Measurements from ENCODE around the gene TCF7L1. TPM values are rescaled to one million over a fixed set of nuclear protein-coding genes. Genes with fewer than 3 reads are reported as not detected.

The TCF7L1 gene
- total and polyA plus RNA-seq, 9 of the 15 experiments (the other 6 are each of a cell fraction or from before 2014, with no cell fraction given): 0.03 to 0.11 (median 0.07) TPM; not detected in 5

DNA sequence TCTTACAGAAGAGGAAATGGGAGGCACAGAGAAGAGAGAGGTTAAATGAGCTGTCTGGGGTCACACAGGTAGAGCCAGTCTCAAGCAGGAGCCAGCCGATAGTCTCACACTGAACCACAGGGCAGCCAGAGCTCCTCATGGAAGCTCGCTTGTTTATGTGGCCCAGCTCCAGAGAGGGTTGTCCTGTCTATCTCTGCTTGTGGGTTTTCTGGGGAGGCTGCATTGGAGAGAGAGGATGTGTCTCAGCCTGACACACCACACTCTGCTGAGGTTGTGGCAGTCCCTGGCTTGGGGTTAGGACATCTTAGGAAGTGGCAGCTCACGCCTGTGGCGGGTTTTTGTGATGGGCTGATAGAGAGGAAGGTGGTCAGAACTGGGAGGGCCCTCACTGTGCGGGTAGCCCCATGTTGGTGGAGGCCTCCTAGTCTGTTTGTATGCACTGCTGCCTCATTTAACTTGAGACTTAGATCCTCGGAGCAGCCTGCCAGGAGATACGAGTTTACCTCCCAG is 52.3 kb downstream of the TCF7L1 start (continued):
- no peak for TF ChIP-seq SLC30A9 (CRISPR knock-in tag; IDR thresholded peaks at IDR 0.05)
- TF ChIP-seq, protein P1, sequence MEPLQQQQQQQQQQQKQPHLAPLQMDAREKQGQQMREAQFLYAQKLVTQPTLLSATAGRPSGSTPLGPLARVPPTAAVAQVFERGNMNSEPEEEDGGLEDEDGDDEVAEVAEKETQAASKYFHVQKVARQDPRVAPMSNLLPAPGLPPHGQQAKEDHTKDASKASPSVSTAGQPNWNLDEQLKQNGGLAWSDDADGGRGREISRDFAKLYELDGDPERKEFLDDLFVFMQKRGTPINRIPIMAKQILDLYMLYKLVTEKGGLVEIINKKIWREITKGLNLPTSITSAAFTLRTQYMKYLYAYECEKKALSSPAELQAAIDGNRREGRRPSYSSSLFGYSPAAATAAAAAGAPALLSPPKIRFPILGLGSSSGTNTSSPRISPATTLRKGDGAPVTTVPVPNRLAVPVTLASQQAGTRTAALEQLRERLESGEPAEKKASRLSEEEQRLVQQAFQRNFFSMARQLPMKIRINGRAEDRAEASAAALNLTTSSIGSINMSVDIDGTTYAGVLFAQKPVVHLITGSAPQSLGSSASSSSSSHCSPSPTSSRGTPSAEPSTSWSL (CRISPR knock-in tag; IDR thresholded peaks at IDR 0.05; ENCODE audit: borderline replicate concordance): no peak

- Histone ChIP-seq H3K79me2 (ENCODE audit: control insufficient read depth, insufficient read depth, low read length) (no peaks in the 10 kb centered on the region), H3K27me3 (ENCODE audit: control insufficient read depth in 2 of 2, insufficient read depth in 2 of 2, low read length in 2 of 2) (peaks cover 0 to 33% of the 10 kb centered on the region in 2 experiments; a peak in 3 of 5 replicates), H3K36me3 (ENCODE audit: control insufficient read depth, insufficient read depth, low read length) (no peaks in the 10 kb centered on the region), H2AFZ (ENCODE audit: low read depth, low read length) (no peak overlapping the region), H3K4me2 (ENCODE audit: insufficient read depth, low read length) (no peak overlapping the region), H3K9ac (ENCODE audit: insufficient read depth in 1 of 2, low read depth in 2 of 2, low read length in 2 of 2) (no peak overlapping the region), H3K9me1 (ENCODE audit: control insufficient read depth, insufficient read depth, low read length) (no peaks in the 10 kb centered on the region), H3K9me3 (replicated peaks; ENCODE audit: control insufficient read depth, insufficient read depth, low read depth, low read length) (no peaks in the 10 kb centered on the region; the same call in 1 of the 2 replicates), H3K4me1 (replicated peaks in 1 of 2; ENCODE audit: control insufficient read depth in 2 of 2, insufficient read depth in 2 of 2, low read length in 2 of 2) (no peaks in the 10 kb centered on the region), H3K4me3 (no peak overlapping the region), H3K27ac (ENCODE audit: extremely low read depth, low read depth, low read length) (no peak overlapping the region), H4K20me1 (replicated peaks; ENCODE audit: control insufficient read depth, insufficient read depth, low read length) (no peaks in the 10 kb centered on the region)
- TF ChIP-seq ZFP36 (IDR thresholded peaks at IDR 0.05; ENCODE audit: low read depth, low read length, partially characterized antibody) (no peak), ZNF79 (CRISPR knock-in tag; IDR thresholded peaks at IDR 0.05; ENCODE audit: low read depth) (peak; percentile 55; the same call in 1 of the 2 replicates)
- CTCF ChIA-PET (ENCODE audit: low intra/inter-chr PET ratio): no interaction called here
- 0% methylated on average over 2 of the region's 2 CpGs for WGBS (ENCODE audit: insufficient coverage, low coverage, missing lambda C conversion rate)
- intact Hi-C loops (cut with micrococcal nuclease) (loop anchor here (5.0 kb wide), 2 partner anchors 55 to 100 kb away; no protein-coding TSS in a partner anchor), in situ Hi-C loops (cut with MboI) (no loop called here)
- no peak for ATAC-seq
- no peak for DNase-seq (ENCODE audit: extremely low read depth in 1 of 4, low spot score in 3 of 4)
- no TSS peak for BruUV-seq (replicated peaks)
- POLR2A ChIA-PET: no interaction called here
- FAIRE-seq: no peak
Observed at GRCh38 chr2:85187069-85187468, 53.9 kb downstream of the TCF7L1 start.

Measured in K562 (cell line).